GM20431 (cell line): ENCODE data around the gene DMAP1.

Source experiments
- in situ Hi-C: fragments of 300-500 bp; cut with MseI, MboI; formaldehyde crosslinking; loops from one replicate; pipeline ENCODE4 v1.15.0; 2020; ENCODE audit warnings: low sequenced_read_pairs; ENCODE audit not compliant: unreplicated experiment

DMAP1 gene

DNA sequence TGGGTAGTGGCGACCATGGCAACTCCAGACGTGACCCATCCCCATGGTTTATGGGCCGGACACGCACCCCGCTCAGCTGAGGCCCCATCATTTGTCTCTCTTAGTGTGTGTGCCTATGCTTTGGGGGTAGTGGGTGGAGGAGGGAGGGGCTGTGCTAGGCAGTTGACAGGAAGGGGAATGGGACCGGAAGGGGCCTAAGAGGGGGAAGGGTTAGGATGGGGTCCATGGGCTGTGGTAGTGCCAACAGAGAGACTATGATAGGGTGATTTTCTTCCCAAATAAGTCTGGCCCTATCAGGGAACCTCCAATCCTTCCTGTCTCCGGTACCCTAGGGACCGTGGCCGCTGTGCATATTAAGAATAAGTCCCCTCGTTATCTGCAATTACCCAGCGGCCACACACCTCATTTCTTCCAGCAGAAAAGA lies 9.9 kb downstream of the DMAP1 start:
- in situ Hi-C loops: loop anchor here (25.0 kb wide), 1 partner anchor 364 kb away; no protein-coding TSS in a partner anchor

DNA sequence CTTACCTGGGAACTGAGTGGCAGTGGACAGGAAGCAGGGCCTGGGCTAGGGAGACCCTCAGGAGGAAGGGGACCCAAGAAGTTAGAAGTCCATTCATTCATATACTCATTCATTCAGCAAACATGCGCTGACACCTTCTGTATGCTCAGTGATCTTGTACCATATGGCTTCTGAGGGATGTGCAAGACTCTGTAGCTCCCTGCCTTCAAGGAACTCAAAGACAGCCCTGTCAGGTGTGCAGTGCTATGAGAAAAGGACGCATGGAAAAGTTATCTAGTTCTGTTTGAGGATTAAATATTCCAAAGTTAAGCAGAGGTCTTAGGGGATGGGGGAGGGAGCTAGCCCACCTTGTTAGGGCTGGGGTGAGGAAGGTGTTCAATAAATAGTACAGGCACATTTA lies 12.5 kb downstream of the DMAP1 start:
- in situ Hi-C loops: no loop called here

DNA sequence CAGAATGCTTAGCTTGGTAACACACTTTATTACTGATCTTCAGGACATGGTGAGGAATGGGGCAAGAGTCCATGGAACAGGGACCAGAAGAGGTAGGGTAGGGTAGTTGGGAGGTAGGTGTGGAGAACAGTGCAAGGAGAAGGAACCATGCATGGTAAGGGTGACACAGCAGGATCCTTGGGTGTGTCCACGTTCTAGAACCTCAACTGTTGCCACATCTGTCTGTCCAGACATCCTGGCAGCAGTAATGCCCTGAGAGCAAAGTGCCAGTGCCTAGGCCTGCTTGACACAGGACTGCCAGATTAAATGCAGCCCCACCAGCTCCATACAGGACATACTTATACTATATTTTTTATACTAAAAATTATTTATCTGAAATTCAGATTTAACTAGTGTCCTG lies 13.9 kb downstream of the DMAP1 start:
- in situ Hi-C loops: no loop called here

DNA sequence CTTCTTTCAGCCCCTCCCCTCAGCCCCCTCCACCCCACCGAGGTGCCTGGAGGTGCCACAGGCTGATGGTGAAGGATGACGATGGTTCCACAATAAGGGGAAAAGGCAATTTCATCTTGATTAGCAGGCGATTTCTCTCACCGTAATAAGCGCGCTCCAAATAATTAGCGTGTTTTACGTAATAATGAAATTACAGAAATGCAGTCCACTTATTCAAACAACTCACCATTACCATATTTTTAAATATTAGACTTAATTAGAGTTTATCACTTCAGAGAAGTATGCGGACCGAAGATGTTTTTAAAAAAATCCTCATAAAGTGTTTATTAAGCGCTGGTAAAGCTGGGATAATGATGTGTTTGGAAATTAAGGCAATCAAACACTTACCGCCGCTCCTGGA lies 14.9 kb downstream of the DMAP1 start:
- in situ Hi-C loops: no loop called here

DNA sequence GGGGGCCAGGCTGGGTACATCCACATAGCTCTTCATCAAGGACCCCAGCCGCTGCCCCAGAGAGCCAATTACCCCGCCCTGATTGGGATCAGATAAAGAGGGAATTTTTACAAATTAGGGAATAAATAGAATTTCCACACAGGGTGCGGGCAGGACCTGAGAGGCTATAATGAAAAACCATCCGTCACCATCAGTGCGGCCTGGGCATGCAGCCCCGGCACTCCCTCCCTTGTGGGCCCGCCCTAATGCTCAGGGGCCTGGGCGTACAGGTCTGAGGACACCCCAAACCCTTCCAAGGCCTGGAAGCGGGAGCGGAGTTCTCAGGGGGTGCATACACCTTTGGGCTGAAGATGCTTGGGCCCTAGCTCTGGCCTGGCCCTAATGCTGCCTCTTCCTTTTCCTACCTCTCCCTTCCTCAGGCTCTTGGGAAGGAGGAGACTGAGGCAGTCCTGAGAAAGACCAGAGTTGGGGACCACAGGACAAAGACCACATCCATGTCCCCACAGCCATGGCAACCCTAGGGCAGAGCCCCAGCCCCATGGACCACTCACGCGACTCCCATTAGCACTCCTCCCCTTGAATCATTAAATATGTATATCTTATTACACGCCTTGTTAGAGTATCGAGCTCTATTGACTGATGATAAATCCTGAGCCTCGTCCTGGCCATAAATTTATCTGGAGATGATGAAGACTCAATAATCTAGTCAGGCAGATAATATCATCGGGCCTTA lies 16.3 kb downstream of the DMAP1 start:
- in situ Hi-C loops: no loop called here

DNA sequence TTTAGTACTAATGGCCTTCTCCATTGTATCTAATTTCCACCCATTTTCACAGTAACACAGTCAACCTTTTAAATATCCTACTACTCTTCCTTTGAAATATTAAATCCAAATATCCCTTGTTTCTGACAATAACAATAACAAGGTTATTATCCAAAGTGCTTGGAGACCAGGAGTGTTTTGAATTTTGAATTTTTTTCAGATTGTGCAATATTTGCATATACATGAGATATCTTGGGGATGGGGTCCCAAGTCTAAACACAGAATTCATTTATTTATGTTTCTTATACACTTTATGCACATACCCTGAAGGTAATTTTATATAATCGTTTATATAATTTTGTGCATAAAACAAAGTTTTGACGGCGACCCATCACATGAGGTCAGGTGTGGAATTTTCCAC lies 17.5 kb downstream of the DMAP1 start:
- in situ Hi-C loops: no loop called here

DNA sequence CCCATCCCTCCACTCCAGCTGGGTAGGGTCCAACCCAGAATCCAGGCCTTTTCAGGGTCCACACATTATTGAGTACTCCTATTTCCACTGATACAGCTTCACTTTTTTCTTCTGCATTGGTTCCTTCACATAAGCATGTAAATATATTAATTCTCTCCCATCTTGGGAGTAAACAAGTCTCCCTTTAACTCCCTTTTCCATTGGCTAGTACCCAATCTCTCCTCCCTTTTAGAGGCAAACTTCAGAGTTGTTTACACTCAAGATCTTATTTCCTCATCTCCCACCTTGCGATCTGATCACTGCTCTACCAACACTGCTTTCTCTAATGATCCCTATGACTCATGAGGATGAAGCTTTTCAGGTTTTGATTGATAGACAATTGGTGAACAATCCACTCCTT lies 20.3 kb downstream of the DMAP1 start:
- in situ Hi-C loops: no loop called here

DNA sequence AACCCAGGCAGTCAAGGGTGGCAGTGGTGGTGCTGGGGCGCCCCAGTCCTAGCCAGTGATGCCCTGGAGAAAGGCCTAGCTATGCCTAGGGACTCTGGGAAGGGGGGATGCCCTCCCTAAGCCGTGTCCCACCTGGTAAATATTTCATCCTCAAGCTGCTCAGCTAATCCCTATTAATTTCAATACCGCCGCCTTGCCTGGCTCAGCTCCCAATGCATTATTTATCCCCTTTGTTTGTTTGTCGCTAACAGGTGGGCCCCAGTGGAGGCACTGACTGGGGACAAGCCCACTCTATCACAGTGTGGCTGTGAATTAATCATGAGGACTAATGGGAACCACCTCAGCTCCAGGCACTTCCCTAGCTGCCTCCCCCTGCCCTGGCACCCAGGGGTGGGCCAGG lies 22.5 kb downstream of the DMAP1 start:
- in situ Hi-C loops: no loop called here

DNA sequence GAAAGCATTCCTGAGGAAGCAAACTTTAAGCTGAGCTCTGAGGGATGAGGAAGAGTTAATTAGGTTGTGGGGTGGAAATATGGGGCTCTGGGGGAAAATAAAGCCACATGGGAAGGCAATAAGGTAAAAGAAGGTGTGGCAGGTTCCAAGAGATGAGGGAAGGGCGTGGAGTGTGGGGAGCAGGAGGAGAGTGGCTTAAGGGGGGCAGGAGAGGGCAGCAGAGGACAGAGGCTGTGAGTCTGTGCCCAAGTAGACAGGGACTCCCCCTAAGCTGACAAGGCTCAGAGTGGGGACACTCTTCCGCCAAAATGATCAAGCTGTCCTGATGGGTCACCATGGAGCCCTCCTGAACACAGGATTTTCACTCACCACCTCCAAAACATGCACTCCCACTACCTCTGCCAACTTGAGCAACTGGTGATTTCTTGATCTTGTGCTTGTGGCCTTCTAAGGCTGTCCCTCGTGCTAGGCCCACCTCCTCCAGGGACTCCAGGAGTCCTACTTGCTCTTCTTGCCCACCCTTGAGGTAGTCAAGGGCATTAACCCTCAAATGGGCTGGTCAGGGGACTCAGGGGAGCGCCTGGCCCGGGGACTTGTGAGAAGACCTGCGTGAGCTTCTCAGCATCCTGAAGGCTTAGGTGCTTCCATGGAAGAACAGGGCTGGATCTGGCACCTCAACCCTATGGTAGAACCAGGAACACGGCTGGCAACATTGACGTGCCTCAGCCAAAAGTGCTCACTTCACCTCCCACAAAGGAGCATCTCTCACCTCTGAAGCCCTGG lies 23.4 kb downstream of the DMAP1 start:
- in situ Hi-C loops: no loop called here

DNA sequence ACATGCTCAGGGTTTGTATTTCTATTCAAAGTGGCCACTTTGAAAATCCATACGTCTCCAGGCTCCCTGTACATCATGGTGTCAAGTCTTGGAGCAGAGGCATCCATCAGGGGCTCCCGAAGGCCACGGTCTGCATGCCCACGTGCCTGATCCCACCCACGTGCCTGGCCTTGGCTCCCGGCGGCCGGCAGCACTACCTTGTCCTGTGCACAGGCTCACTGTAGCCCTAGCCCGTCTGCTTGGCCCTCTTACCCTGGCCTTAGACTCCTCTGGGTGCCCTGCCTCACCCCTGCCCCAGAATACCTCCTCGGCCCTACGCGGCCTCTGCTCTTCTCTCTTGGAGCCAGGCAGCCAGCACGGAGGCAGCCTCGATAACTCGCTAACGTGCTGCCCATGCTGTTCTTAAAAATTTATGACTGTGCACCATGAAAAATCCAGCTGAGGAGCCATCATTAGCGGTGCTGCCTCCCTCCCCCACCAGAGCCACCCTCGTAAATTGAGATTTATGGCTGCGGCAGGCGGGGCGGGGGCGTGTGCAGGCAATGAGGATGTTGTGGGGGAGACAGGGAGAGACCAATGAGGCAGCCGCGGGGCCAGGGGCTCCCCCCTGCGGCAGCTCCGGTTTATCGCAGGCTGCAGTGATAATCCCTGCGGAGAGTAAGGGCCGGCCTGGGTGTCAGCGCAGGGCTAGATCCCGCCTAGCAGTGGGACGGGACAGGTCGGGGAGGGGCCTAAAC lies 24.6 kb downstream of the DMAP1 start:
- in situ Hi-C loops: no loop called here

DNA sequence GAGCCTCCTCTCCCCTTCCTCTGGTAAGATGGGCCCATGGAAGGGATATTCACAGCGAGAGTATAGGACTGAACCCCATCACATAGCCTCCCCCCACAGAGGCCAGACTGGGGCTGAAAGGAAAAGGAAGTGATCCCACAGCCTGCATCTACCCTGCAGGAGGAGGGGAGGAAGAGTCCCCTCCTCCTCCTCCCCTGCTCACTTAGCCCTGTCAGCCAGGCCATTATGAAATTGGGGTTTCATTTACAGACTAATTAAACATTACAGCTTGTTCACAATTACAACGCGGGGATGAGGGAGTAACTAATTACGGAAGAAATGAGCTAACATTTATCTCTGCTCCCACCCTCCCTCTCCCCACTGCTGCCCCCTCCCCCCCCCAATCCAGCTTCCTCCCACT lies 25.4 kb downstream of the DMAP1 start:
- in situ Hi-C loops: no loop called here

DNA sequence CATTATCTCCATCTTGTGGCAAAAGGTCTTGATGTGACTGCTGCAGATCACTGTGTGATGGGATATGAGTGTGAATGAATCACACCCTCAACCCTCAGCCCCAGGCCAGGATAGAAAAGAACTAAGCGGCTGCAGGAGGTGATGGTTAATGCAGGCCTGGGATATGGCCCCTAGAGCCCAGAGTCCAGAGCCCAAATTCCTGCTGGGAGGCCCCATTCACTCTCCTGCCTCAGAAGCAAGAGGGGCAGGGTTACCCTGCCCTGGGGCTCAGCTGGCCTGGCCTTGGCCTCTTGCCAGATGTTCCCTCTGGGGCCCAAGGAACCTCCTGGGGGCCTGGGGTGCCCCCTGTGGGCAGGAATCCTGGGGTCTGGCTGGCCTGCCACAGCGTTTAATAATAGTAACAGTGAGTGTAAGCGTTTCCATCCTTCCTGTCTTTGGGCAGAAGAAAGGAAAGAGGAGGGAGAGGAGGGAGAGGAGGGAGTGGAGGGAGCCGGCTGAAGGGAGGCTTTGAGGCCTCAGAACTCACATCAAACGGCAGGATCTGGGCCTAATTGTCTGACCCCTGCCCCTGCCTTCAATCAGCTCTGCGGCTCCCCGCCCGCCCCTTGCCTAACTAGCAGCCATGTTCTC lies 26.2 kb downstream of the DMAP1 start:
- in situ Hi-C loops: no loop called here

DNA sequence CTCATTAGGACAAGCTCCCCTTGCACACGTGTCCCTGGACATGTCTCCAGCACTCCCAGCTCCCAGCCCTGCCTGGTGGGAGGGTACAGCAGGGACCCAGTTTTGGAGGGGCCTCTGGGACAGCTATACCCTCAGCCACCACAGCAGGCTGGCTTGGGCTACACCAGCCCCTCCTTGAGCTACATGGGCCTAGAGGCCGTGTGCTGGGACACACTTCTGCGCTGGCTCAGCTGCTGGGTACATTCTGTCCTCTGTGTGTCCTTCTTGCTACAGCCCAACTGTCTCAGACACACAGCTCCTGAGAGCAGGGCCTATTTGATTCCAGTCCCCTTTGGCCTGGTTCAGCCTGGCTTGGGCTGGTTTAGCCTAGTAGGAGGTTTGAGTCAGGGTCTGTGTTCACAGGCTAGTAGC lies 26.7 kb downstream of the DMAP1 start:
- in situ Hi-C loops: no loop called here

DNA sequence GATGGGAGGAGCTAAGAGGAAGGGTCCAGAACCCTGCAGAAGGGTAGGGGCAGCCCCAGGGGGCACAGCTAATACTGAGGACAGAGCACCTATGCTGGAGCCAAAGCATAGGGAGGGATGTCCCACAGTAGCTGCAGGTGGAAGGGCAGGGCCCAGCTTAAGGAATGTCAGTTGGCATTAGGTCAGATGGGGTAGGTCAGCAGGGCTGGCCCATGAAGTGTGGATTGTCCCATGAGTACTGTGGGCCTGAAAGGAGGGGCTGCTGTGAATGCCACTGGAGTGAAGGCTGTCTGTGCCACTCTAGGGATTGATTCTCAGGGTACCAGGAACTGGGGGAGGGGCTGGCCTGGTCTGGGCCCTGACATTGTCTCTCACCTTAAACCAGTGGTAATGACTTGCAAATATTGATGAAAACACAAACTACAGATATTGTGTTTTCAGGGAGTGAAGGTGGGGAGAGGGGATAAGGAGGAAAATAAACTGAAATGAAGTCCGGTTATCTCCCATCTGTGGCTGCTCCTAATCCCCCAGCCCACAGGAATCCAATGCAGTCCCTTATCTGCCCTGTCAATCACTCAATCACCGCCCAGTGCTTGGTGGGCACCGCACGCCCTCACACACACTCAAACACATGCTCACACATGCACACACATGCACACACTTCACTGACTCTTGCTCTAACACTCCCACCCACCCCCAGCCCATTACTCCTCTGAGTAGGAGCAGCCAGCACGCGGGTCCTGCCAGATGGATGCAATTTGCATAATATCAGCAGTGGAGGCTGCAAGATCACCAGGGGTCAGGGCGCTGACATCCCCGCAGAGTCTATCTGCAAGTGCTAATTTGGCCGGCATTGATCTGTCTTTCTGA lies 27.8 kb downstream of the DMAP1 start:
- in situ Hi-C loops: no loop called here

DNA sequence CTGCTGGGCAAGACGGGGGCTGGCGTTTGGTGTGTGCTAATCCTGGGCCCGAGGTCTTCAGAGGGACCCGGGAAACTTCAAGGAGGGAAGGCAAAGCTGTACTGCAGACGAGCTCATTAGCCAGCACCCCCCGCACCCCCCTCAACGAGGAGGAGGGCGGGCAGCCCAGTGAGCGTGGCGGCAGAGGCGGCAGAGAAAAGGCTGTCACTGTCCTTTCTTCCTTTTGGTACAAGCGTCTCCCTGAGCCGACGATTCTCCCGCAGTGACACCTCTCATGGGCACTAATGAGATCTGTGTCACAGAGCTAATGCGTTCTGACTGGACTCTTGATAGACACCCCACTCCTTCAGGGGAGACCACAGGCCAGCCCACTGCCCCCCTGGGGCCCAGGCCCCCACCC lies 29.5 kb downstream of the DMAP1 start:
- in situ Hi-C loops: no loop called here

DNA sequence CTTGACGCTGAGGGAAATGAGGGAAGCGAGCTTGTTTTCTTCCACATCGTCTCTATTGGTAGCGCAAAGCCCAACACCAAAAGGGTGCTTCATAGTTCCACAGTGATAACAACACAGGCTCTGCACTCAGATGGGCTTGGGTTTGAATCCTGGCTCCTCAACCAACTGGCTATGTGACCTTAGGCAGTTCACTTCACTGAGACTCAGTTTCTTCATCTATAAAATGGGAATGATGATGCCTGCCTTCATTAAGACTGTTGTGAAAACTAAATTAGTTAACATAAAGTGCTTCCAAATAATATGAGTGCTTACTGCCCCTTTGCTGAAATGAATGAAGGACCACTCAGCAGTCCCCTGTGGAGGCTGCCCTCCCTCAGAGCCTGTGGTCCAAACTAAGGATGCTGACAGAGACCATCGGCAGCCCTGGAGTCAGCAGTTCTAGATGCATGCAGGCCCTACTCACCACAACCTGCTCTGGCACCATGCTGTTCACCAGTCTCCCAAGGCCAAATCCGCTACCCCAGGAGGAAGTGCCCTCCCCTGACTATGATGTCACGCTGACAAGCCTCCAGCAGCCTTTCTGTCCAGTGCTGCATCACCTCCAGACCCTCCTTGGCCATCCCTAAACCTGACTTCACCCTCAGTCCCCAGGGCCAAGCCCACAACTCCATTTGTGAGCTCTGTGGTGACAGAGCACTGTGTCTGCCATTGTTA lies 30.7 kb downstream of the DMAP1 start:
- in situ Hi-C loops: no loop called here

DNA sequence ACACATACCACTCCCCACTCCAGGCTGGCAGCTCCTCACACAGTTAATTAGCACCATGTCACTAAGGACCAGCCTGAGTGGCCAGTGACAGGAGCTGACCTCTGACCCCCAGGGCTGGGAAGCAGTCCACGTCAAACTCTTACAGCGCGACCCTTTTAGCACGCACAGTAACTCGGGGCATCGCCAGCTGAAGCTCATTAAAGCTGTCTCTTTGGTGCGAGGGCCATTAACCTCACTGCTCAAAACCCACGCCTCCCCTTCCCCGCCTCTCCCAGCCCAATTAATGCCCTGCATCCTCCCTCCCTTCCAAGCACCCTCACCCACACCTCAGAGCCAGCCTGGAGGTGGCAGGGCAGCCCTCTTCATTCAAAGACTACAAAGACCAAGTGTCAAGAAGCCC lies 31.7 kb downstream of the DMAP1 start:
- in situ Hi-C loops: no loop called here

DNA sequence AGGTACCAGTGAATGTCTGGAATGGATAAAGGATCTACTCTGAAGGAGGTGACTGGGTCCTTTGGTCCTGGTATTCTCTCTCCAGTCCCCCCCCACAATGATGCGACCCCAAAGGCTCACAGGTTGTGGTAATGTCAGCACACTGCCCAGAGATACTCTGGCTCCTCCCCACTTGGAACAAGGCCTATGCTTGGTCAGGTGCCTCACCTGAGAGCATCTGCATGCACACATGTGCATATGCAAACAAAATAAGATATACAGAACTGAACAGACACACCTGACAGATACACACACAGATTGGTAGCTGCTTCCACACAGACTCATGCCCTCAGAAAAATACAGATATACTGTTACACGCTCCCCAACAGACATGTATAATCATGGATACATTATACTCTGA lies 33.5 kb downstream of the DMAP1 start:
- in situ Hi-C loops: no loop called here

DNA sequence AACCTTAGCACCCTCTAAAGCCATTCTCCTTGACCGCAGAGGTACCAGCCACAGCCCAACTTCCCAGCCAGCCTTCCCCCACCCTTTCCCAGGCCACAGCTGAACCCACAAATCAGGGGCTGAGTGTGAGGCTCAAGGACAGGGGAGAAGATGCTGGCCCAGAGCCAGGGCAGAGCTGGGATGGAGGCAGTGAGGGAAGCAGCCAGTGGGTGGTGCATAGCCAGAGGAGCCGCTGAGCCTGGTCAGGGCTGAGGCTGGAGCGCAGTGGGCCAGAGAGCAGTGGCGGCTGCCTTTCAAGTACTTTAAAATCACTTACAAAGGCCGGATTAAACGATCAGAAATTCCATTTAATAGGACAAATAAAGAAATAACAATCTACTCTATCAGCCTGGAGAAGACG lies 36.3 kb downstream of the DMAP1 start:
- in situ Hi-C loops: no loop called here
